Astrocyte (in vitro differentiated cells and primary cell): ENCODE data around the gene XRN2.

Experiments used
- CTCF ChIP-seq: IDR thresholded peaks from 2 replicates; pipeline ENCODE4 v1.5.1; 2011; ENCODE audit warnings: low read depth, mild to moderate bottlenecking, inconsistent platforms, low read length, moderate library complexity; ENCODE audit not compliant: insufficient read depth
- EZH2 ChIP-seq: IDR thresholded peaks from 2 replicates; pipeline ENCODE4 v1.6.1; 2012; ENCODE audit warnings: mild to moderate bottlenecking, low read length, inconsistent platforms; ENCODE audit not compliant: insufficient read depth

GRCh38 chr20:21322921-21323331 is 19.8 kb downstream of the XRN2 start:
- TF ChIP-seq CTCF (no peak), EZH2 (no peak)
